GM23338 (cell line): ENCODE data around the gene IMPACT.

Experiments
- CTCF ChIP-seq, 2 experiments: fragments of 200-600 bp in 1 of 2; sonication (generic) in 1 of 2; conservative IDR thresholded peaks; 2 replicates each; pipeline versions ENCODE4 v1.5.1 to v1.6.1; 2016 to 2017; ENCODE audit warnings: antibody characterized with exemption in 2 of 2, low read depth in 2 of 2, mild to moderate bottlenecking in 2 of 2, moderate library complexity in 1 of 2
- ETS1 ChIP-seq: IDR thresholded peaks from 2 replicates; pipeline ENCODE4 v1.6.1; 2016; ENCODE audit warnings: antibody characterized with exemption

- TF ChIP-seq CTCF (conservative IDR thresholded peaks at IDR 0.05; ENCODE audit: low read depth in 2 of 2) (no peak), ETS1 (no peak)
Observed at GRCh38 chr18:24403076-24403475, 23.4 kb upstream of the IMPACT start.
